M059J (cell line): ENCODE measurements around the gene ARL10. TPM values are rescaled to one million over a fixed set of nuclear protein-coding genes. Genes with fewer than 3 reads are reported as not detected.

Experiments used
- DNase-seq: peaks from one replicate; pipeline ENCODE4 v3.0.0-alpha.2; 2012; ENCODE audit warnings: low read depth
- total RNA-seq: library from RNA; depleted of rRNA; stranded (reverse); fragments of >200 nt; shearing (Covaris generic); gene quantifications from 2 replicates; pipeline ENCODE4 v1.2.3, GENCODE V29; 2014

ARL10 gene
- total RNA-seq, 1 experiment from 2014 or later: 1.8 TPM

- peak; percentile 20 for DNase-seq
Measured at GRCh38 chr5:176410486-176411180, 45.3 kb downstream of the ARL10 start.

DNA sequence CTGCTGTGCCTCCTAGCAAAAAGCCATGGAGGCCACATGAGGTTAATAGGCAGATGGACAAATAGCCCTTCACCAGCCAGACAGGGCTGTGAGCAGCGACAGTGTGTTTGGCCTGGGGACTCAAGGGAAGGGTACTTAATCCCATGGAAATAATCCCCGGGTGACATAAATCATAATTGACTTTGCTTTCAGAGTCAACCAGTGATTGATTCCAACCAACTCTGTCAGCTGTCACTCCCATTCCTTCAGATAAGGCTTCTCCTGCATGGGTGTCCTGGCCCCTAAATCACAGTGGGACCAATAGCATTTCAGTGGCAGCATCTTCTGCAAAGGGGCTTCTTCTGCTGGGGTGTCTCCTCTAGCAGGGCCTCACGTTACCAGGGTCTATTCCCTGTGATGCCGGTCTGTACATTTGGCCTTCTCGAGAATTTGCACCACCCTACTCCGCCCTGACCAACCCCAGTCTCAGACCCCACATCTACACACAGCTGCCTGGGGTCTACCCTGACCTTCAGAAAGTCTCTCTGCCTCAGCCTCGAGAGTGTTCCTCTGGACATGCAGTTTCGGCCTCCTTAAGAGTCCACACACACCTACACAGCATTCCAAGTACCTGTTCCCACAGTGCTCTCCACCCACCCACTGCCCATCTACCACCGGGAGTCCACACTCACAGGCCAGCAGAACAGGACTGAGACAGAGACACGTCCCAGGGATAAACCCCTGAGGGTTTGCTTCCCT, 47.4 kb downstream of the ARL10 start:
- DNase-seq: no peak

- DNase-seq: no peak
Measured at GRCh38 chr5:176413255-176413565, 47.9 kb downstream of the ARL10 start.

DNA sequence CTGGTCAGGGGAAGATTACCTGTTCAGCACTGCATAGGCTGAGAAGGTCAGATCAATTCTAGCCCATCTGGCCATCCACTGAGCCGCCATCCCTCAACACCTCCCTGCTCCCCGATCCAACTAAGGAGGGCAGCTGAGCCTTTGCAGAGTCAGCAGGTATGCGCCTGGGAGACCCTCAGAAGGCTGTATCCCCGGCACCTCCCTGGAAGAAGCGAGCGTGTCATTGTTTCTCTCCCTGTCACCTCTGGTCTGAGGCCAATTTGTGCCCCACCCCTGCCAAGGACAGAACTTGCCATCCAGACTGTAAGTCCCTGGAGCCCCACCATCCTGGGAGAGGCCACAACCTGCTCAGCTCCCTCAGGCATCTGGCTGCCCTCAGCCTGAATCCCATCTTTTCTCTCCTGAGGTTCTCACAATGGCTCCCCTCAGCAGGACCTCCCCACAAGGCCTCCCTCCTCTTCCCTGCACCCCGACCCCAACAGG, 48.5 kb downstream of the ARL10 start:
- DNase-seq: no peak

GRCh38 chr5:176414704-176415103, 49.4 kb downstream of the ARL10 start:
- no peak for DNase-seq

- no peak for DNase-seq
Measured at GRCh38 chr5:176415240-176415951, 50.1 kb downstream of the ARL10 start.

GRCh38 chr5:176415952-176416924, 51.0 kb downstream of the ARL10 start, which contains the start of gene CLTB:
TSS of gene CLTB (minus strand) at chr5:176416539. CDS start at chr5:176416363, 176 bp downstream.
- peak; percentile 85 for DNase-seq

GRCh38 chr5:176416965-176417364, 51.7 kb downstream of the ARL10 start:
- DNase-seq: no peak

DNA sequence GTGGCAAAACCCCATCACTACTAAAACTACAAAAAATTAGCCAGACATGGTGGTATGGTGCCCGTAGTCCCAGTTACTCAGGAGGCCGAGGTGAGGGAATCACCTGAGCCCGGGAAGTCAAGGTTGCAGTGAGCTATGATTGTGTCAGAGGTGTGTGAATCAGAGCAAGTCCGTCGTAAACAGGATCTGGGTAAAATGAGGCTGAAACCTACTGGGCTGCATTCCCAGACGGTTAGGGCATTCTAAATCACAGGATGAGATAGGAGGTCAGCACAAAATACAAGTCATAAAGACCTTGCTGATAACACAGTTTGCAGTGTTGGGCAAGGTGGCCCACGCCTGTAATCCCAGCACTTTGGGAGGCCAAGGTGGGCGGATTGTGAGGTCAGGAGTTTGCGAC, 53.0 kb downstream of the ARL10 start:
- DNase-seq: peak; percentile 47

GRCh38 chr5:176420086-176420485, 54.8 kb downstream of the ARL10 start:
- DNase-seq: no peak

GRCh38 chr5:176420972-176421544, 55.8 kb downstream of the ARL10 start:
- no peak for DNase-seq

GRCh38 chr5:176424181-176424580, 58.9 kb downstream of the ARL10 start:
- DNase-seq: no peak

- peak; percentile 76 for DNase-seq
Measured at GRCh38 chr5:176425138-176425537, 59.9 kb downstream of the ARL10 start.

- no peak for DNase-seq
Measured at GRCh38 chr5:176425791-176426190, 60.5 kb downstream of the ARL10 start.

- DNase-seq: no peak
Measured at GRCh38 chr5:176426876-176427275, 61.6 kb downstream of the ARL10 start.

DNA sequence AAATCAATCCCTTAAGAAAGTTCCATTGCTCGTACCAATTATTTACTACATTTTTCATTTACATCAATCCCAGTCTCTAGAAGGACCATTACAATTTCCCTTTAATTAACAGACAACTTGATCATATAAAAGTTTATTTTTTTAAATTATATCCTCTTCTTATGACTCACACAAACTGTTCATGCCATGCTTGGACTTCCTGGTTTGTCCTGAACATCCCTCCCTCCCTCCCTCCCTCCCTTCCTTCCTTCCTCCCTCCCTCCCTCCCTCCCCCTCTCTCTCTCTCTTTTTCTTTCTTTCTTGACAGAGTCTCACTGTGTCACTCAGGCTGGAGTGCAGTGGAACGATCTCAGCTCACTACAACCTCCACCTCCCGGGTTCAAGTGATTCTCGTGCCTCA, 62.7 kb downstream of the ARL10 start:
- peak; percentile 53 for DNase-seq

DNA sequence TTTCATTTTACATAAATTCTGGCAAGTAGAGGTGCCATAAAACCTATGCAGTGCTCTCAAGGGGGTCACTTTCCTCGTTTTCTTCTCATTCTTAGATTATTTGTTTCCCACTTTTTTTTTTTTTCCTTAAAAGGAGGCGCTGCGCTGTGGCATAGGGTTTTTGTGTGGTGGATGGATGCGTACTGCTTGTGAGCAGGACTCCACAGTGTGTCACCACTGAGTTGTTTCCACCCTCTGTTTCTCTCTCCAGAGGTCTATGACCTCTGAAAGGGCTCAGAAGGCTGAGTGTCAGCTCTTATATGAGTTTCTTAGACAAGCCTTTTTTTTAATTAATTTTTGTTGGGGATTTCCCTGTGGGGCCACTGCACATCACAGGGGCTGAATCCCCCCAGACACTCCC, 64.7 kb downstream of the ARL10 start:
- DNase-seq: no peak
